Ecto neural progenitor cell (in vitro differentiated cells): Measurements from ENCODE around the gene SLC28A3.
"Not testable (repeated sequence)": the region's sequence is repeated elsewhere in the genome, so short reads cannot be mapped to it uniquely, and the experiment has no call there.

Source experiments
- DNase-seq: peaks from one replicate; pipeline ENCODE4 v3.0.0-alpha.2; 2018; ENCODE audit warnings: low spot score

SLC28A3 gene

GRCh38 chr9:84340535-84340934, at the start of gene SLC28A3:
Gene SLC28A3 (minus strand): TSS chr9:84340758. CDS start chr9:84340633, 125 bp downstream.
- no peak for DNase-seq

GRCh38 chr9:84390254-84390653, 49.7 kb upstream of the SLC28A3 start:
- DNase-seq, result not testable (repeated sequence)

DNA sequence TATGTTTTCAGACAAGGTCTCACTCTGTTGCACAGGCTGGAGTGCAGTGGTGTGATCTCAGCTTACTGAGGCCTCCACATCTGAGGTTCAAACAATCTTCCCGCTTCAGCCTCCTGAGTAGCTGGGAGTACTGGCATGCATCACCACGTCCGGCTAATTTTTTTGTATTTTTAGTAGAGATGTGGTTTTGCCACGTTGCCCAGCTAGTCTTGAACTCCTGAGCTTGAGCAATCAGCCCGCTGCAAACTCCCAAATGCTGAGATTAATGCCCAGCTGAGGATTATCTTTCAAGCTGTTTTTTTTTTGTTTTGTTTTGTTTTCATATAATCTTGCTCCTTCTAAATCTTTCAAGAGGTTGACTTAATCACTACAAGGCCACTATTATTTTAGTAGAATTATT, 47.3 kb upstream of the SLC28A3 start:
- no peak for DNase-seq

DNA sequence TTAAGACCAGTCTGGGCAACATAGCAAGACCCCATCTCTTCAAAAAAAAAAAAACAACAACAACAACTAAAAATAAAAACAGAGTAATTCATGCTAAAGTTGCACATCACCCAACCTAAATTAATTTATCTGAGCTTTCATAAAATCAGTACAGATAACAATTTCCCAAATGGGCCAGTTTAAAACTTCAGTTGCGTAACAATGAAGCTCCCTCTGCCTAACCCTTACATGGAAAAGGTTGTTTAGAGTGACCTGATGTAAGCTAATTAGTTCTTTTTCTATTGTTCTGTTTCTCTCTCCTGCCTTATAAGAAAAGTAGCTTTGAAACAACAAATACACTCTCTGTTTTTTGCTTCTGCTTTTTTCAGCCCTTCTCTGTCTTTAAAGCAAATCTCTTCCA, 46.2 kb upstream of the SLC28A3 start:
- no peak for DNase-seq

DNA sequence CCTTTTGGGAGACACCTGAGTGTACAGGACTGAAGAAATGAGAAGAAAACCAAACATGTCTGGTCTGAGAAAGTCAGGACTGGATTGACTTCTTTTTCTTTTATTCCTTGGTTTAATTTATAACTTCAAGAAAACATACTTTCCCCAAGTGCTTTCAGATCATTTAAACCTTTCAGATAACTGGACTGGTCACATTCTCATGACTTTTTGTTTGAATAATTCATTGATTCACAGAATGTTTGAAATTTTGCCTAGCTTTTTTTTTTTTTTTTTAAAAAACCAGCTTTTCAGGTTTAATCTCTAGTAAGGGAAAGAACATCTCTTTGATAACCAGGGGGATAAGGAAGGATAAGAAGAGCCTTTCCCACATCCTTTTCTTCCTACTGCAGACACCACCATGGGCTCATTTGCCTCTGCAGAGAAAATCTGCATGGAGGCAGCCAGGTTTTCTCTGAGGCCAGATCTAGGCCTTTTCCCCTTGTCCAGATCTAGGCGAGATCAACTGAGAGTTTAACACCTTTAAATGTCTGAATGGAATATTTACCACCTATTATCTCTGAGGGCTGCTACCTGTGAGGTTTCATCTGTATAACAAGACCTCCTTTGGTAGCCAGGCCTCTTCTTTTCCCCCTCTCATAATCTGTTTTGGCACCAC, 45.0 kb upstream of the SLC28A3 start:
- no peak for DNase-seq

GRCh38 chr9:84384617-84385016, 44.1 kb upstream of the SLC28A3 start:
- no peak for DNase-seq

- DNase-seq, result no peak
Observed at GRCh38 chr9:84383178-84383577, 42.6 kb upstream of the SLC28A3 start.

DNA sequence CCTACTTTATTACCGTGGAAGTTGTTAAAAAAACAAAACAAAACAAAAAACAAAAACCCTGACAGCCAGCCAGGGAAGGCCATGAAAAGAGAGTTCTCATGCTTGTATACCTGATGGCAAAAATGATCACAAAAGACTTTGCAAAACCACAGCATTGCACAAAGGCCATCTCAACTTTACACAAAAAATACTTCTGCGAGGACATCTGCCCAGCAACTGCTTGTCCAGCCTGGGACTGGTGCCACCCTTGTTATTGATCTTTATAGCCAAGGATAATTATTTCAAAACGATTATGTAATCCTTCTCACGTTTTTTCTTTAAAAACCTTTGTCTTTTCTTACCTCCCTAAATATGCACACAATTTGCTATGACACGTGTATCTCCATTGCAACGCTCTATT, 42.2 kb upstream of the SLC28A3 start:
- DNase-seq, result no peak

DNA sequence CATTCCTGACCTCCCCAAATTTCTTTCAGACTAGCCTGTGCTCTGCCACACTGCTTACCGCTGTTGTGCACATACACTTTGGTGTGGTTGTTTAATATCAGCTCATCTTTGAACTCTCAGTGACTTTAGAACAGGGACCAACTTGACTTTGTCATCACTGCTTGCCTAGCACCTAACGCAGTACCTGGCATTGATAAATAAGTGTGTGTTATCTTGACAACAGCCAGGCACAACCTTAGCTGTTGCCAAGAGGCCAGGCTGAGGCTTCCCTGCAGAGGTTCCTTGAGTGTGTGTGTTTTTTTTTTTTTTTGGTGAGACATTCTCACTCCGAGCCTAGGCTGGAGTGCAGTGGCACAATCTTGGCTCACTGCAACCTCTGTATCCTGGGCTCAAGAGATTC, 41.0 kb upstream of the SLC28A3 start:
- DNase-seq, result no peak

DNA sequence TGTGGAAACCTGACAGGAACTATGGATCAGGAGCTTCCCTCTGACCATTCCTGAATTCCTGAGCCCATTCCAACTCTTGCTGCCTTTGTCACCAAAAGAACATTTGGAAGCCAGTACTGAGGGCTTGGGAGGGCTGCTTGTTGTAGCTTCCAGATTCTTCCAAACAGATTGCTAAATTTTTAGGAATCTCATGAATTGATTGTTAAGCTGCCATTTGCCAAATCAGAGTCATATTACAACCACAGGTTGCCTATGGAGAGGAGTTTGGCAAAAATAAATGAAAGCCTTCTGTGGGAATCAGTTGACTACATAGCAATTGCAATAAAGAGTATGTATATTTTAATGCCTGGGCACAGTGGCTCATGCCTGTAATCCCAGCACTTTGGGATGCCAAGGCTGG, 39.2 kb upstream of the SLC28A3 start:
- DNase-seq, result no peak

DNA sequence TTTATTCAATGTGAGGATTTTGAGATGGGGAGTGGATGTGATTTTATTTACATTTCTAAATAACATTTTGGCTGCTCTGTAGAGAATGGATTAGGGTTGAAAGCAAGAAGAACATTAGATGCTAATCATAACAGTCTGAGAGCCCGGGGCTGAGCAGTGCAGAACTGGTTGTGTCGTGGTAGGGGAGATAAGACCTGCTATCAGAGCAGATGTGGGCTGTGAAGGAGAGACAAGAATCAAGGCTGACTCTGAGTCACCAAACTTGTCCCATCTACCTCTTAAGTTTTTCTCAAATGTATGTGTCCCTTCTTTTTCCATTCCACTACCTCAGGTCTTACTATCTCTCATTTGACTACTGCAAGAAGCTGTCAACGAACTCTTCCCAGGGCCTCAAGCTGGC, 35.4 kb upstream of the SLC28A3 start:
- DNase-seq, result no peak

GRCh38 chr9:84374516-84374915, 34.0 kb upstream of the SLC28A3 start:
- DNase-seq, result no peak

DNA sequence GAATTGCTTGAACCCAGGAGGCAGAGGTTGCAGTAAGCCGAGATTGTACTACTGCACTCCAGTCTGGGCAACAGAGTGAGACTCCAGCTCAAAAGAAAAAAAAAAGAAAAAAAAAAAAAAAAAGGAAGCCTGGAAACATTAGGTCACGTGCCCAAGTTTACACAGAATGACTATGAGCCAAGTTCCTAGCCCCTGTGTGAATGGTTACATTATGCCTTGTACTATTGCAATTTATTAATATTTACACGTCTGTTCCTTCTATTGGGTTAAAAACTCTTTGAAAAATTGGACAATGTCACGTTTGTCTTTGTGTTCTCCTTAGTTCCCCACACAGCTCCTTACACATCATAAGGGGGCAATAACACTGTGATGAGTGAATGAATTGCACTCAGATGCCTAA, 33.5 kb upstream of the SLC28A3 start:
- DNase-seq, result no peak

GRCh38 chr9:84371737-84372136, 31.2 kb upstream of the SLC28A3 start:
- DNase-seq, result no peak

DNA sequence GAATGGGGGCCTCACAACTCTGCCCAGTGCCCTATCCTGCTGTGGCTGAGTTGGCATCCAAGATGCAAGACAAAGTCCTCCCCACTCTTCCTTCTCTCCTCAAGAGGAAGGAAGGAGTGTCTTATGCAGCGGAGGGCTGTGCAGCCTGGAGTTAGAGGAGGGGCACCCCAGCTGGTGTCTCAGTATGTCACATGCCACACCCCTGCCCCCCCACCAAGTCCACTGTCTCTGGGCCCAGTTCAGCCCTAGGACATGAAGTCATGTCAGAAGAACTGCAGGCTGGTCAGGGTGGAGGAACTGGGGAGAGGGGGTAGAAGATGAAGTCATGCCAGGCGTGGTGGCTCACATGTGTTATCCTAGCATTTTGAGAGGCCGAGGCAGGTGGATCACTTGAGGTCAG, 28.0 kb upstream of the SLC28A3 start:
- DNase-seq, result no peak

GRCh38 chr9:84367726-84368125, 27.2 kb upstream of the SLC28A3 start:
- not testable (repeated sequence) for DNase-seq

GRCh38 chr9:84366683-84367082, 26.1 kb upstream of the SLC28A3 start:
- no peak for DNase-seq

- not testable (repeated sequence) for DNase-seq
Observed at GRCh38 chr9:84364894-84365490, 24.4 kb upstream of the SLC28A3 start.

DNA sequence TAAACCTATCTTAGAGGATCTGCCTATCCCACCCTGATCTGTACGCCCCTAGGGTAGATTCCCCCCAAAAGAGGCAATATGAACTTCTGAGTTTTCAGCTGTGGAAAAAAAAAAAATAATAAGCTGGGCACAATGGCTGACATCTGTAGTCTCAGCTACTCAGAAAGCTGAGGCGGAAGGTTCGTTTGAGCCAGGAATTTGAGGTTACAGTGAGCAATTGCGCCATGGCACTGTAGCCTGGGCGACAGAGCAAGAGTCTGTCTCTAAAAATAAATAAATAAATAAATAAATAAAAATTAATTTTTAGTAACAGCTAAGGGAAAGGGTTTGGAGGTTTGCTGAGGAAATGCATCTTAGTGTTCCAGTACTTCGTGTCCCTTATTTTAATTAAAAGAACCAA, 21.1 kb upstream of the SLC28A3 start:
- DNase-seq, result no peak

DNA sequence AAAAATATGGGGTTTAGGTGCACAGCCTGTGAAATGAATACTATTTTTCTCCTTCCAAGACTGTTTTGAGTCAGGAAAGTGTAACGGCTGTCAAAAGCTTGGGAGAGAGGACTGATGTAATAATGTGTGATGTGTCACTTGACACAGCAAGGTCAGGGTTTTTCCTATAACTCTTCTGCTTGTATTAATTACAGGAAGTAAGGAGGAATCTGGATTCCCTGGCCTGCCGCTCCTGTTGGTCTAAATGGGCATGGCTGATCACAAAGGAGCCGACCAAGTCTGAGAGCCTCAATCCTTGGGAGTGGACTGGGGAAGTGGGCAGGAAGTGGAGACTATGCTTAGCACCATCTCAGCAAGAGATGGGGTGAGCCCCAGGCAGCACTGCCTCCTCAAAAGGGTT, 16.7 kb upstream of the SLC28A3 start:
- no peak for DNase-seq

GRCh38 chr9:84354035-84354434, 13.5 kb upstream of the SLC28A3 start:
- DNase-seq, result no peak

GRCh38 chr9:84349671-84350070, 9.1 kb upstream of the SLC28A3 start:
- DNase-seq, result no peak

DNA sequence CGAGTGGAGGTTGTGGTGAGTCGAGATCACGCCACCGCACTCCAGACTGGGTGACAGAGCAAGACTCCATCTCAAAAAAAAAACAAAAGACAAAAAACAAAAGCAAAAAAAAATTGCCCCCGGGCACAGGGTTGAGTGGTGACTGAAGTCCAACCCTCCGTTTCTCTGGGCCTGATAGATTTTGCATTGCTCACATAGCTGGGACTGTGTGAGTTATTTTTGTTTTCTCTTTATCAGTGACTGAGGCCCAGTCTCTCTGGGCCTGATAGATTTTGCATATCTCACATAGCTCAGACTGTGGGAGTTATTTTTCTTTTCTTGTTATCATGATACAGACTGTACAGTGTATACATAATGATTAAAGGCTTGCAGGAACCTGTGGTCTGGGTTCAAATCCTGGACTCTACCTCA, 2.6 kb upstream of the SLC28A3 start:
- no peak for DNase-seq

GRCh38 chr9:84339962-84340361, 596 bp downstream of the SLC28A3 start:
- DNase-seq, result no peak
